ENCODE results near the gene ASCC2. TPM values are rescaled to one million over a fixed set of nuclear protein-coding genes. Genes with fewer than 3 reads are reported as not detected.
"Not testable (repeated sequence)": the region's sequence is repeated elsewhere in the genome, so short reads cannot be mapped to it uniquely, and the experiment has no call there.

The ASCC2 gene
- total RNA-seq, 1 donor from 2014 or later, result 58.6 TPM

GRCh38 chr22:29854432-29854831 lies 16.4 kb upstream of the ASCC2 start:
- no peak for ATAC-seq

GRCh38 chr22:29848111-29848510 lies 10.0 kb upstream of the ASCC2 start:
- ATAC-seq, result no peak

GRCh38 chr22:29846290-29846689 lies 8.2 kb upstream of the ASCC2 start:
- ATAC-seq, result no peak

GRCh38 chr22:29842740-29843139 lies 4.7 kb upstream of the ASCC2 start:
- ATAC-seq, result peak; percentile 62

GRCh38 chr22:29842172-29842571 lies 4.1 kb upstream of the ASCC2 start:
- no peak for ATAC-seq

GRCh38 chr22:29840498-29840897 lies 2.4 kb upstream of the ASCC2 start:
- ATAC-seq, result no peak

GRCh38 chr22:29839039-29839438 lies 965 bp upstream of the ASCC2 start:
- ATAC-seq, result no peak

- ATAC-seq, result peak; percentile 0
Measured at GRCh38 chr22:29838599-29838956, 504 bp upstream of the ASCC2 start.

GRCh38 chr22:29836791-29837370 lies 1.2 kb downstream of the ASCC2 start:
- ATAC-seq, result not testable (repeated sequence)

GRCh38 chr22:29834046-29834445 lies 4.0 kb downstream of the ASCC2 start:
- no peak for ATAC-seq

GRCh38 chr22:29833392-29833965 lies 4.6 kb downstream of the ASCC2 start:
- no peak for ATAC-seq

GRCh38 chr22:29831958-29832357 lies 6.1 kb downstream of the ASCC2 start:
- no peak for ATAC-seq

GRCh38 chr22:29831186-29831921 lies 6.7 kb downstream of the ASCC2 start:
- no peak for ATAC-seq

- no peak for ATAC-seq
Measured at GRCh38 chr22:29830585-29830984, 7.5 kb downstream of the ASCC2 start.

- peak; percentile 41 for ATAC-seq
Measured at GRCh38 chr22:29827726-29828125, 10.3 kb downstream of the ASCC2 start.

- no peak for ATAC-seq
Measured at GRCh38 chr22:29827091-29827490, 11.0 kb downstream of the ASCC2 start.

GRCh38 chr22:29825578-29825977 lies 12.5 kb downstream of the ASCC2 start:
- ATAC-seq, result no peak

- ATAC-seq, result no peak
Measured at GRCh38 chr22:29824677-29825076, 13.4 kb downstream of the ASCC2 start.

- peak; percentile 92 for ATAC-seq
Measured at GRCh38 chr22:29821291-29822016, 16.6 kb downstream of the ASCC2 start.

GRCh38 chr22:29820961-29821290 lies 17.1 kb downstream of the ASCC2 start:
- peak; percentile 1 for ATAC-seq

GRCh38 chr22:29819501-29819900 lies 18.6 kb downstream of the ASCC2 start:
- no peak for ATAC-seq

- no peak for ATAC-seq
Measured at GRCh38 chr22:29817724-29818123, 20.4 kb downstream of the ASCC2 start.

GRCh38 chr22:29816980-29817379 lies 21.1 kb downstream of the ASCC2 start:
- ATAC-seq, result peak; percentile 40

GRCh38 chr22:29816539-29816938 lies 21.5 kb downstream of the ASCC2 start:
- ATAC-seq, result no peak

Measured in esophagus mucosa (tissue), 1 donor.